Measurements from ENCODE around the gene RSPH9.
"Not testable (repeated sequence)": the region's sequence is repeated elsewhere in the genome, so short reads cannot be mapped to it uniquely, and the experiment has no call there.

Gene RSPH9

GRCh38 chr6:43629505-43630300 lies 15.1 kb upstream of the RSPH9 start:
- TF ChIP-seq CTCF (IDR thresholded peaks at IDR 0.05; ENCODE audit: low read depth, low read length): no peak
- TF ChIP-seq POLR2A (IDR thresholded peaks at IDR 0.05; ENCODE audit: extremely low read depth, insufficient read length): peak; percentile 72
- TF ChIP-seq MAX (IDR thresholded peaks at IDR 0.05; ENCODE audit: low read depth, low read length): peak; percentile 68
- peak overlapping the region; percentile 67 for H3K4me3 ChIP-seq (ENCODE audit: low read depth, low read length)
- peak; percentile 100 for DNase-seq (ENCODE audit: low read depth)

GRCh38 chr6:43630980-43631619 lies 13.7 kb upstream of the RSPH9 start:
- TF ChIP-seq CTCF (IDR thresholded peaks at IDR 0.05; ENCODE audit: low read depth, low read length) (no peak), MYC (IDR thresholded peaks at IDR 0.05; ENCODE audit: low read depth, low read length) (no peak), MAX (IDR thresholded peaks at IDR 0.05; ENCODE audit: low read depth, low read length) (peak; percentile 55), POLR2A (IDR thresholded peaks at IDR 0.05; ENCODE audit: extremely low read depth, insufficient read length) (no peak)
- peak; percentile 50 for DNase-seq (ENCODE audit: low read depth)
- H3K4me3 ChIP-seq (ENCODE audit: low read depth, low read length): no peak overlapping the region

GRCh38 chr6:43633002-43633401 lies 11.8 kb upstream of the RSPH9 start:
- not testable (repeated sequence) for H3K4me3 ChIP-seq (ENCODE audit: low read depth, low read length); DNase-seq (ENCODE audit: low read depth)

GRCh38 chr6:43634702-43635303 lies 10.0 kb upstream of the RSPH9 start:
- TF ChIP-seq POLR2A (IDR thresholded peaks at IDR 0.05; ENCODE audit: extremely low read depth, insufficient read length) (no peak), MAX (IDR thresholded peaks at IDR 0.05; ENCODE audit: low read depth, low read length) (no peak), CTCF (IDR thresholded peaks at IDR 0.05; ENCODE audit: low read depth, low read length) (no peak), MYC (IDR thresholded peaks at IDR 0.05; ENCODE audit: low read depth, low read length) (no peak)
- H3K4me3 ChIP-seq (ENCODE audit: low read depth, low read length): peak overlapping the region; percentile 99
- no peak for DNase-seq (ENCODE audit: low read depth)

GRCh38 chr6:43635387-43636307 lies 9.2 kb upstream of the RSPH9 start, which contains the start of gene MAD2L1BP:
MAD2L1BP (plus strand) TSS chr6:43635840; CDS start chr6:43635876, 36 bp downstream.
- peak; percentile 93 for DNase-seq (ENCODE audit: low read depth)
- peak within 1 kb of the TSS; percentile 99 for H3K4me3 ChIP-seq (ENCODE audit: low read depth, low read length)
- peak; percentile 64 for TF ChIP-seq MYC (IDR thresholded peaks at IDR 0.05; ENCODE audit: low read depth, low read length)
- TF ChIP-seq POLR2A (IDR thresholded peaks at IDR 0.05; ENCODE audit: extremely low read depth, insufficient read length): peak; percentile 88
- TF ChIP-seq CTCF (IDR thresholded peaks at IDR 0.05; ENCODE audit: low read depth, low read length): no peak
- TF ChIP-seq MAX (IDR thresholded peaks at IDR 0.05; ENCODE audit: low read depth, low read length): peak; percentile 2; the same call in 1 of the 2 replicates
